ENCODE measurements around the gene CACNA1G.

CACNA1G gene

DNA sequence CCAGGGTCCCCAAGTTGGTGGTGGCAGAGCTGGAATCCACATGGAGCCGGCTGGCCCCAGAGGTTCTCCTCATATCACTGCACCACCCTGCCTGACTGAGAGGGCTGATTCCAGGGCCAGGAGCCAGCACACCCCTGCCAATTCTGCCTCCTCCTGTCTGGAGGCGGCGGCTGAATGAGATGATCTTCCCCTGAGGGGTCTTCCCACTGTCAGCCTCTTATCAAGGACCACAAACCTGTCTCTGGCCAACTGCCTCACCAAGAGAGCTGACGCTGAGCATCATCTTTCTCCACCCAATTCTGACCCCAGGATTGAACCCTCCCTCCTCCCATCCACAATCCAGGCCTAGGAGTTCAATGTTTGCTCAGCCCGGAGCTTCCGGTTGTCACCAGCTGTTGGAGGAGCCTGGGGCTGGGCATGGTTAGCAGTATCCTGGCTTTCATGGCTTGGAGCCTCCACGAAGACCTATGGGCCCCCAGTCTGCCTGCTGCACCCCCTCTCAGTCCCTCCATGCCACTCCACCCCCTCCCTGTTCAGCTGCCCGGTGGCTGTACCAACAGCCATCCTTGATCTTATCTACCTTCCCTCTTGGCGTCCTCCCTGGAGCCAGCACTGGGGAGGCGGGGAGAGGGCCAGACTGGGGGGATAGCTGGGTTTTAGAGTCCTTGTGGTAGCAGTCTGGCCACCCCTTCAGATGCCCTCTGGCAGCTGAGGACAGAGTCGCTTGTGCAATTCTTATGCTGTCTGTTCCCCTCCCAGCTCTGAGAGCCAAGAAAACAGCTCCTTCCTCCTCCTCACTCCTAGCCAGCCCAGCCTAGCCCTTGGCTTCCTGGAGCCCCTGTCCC, 99.7 kb downstream of the CACNA1G start:
- no peak for DNase-seq

DNA sequence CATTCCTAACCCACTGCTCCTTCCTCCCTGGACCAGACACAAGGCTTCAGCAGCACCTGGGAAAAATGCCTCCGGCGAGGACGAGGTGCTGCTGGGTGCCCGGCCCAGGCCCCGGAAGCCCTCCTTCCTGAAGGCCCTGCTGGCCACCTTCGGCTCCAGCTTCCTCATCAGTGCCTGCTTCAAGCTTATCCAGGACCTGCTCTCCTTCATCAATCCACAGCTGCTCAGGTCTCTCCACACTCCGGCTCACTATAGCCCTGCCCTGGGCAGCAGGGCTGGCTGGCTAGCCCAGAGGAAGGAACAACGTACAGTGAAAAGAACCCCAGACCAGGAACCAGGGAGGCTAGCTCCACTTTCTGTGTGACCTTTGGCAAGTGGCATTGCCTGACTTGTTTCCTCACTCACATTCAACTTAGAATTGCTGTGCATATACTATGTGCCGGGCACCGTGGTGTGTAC, 100.4 kb downstream of the CACNA1G start:
- no peak for DNase-seq

DNA sequence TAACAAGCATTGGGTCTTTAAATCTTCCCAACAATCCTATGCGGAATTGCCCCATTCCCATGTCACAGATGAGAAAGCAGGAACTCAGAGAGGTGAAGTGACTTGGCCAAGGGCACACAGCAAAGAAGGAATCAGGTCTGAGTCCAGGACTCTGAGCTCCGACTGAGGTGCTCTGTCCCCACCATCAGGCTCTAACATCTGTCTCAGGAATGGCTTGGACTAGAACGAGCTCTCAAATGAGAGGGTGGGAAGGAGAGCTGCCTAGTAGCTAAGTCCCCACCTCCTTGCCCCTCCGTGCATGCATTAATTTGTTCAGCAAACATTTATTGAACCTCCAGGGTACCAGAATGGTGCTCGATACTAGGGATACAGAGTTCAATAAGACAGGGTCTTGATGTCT, 100.8 kb downstream of the CACNA1G start:
- no peak for DNase-seq

DNA sequence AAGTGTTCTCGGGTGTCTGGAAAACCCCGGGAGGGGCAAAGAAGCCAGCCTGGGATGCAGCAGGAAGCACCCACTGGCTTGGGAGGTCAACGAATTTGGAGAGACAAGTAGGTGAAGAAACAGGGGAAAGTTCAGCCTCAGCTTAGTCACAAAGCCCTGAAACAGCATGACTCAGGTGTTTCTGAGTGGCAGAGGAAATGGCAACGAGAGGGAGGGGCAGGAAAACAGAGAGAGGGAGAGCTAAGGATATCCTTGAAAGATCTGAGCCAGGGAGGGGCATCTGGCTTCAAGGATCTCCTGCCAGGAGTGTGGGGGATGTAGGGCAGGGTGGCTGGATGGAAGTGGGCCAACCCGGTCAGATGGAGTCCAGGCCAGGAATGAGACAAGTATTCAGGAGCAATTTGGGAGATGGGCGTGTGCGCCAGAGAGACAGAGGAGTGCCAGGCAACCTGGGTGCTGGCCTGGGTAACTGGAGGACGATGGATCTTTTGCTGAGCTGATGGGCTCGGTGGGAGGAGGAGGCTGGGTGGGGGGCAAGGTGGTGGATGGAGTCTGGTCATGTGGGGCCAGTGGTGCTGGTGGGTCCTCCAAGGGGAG, 101.4 kb downstream of the CACNA1G start:
- peak; percentile 24 for DNase-seq

DNA sequence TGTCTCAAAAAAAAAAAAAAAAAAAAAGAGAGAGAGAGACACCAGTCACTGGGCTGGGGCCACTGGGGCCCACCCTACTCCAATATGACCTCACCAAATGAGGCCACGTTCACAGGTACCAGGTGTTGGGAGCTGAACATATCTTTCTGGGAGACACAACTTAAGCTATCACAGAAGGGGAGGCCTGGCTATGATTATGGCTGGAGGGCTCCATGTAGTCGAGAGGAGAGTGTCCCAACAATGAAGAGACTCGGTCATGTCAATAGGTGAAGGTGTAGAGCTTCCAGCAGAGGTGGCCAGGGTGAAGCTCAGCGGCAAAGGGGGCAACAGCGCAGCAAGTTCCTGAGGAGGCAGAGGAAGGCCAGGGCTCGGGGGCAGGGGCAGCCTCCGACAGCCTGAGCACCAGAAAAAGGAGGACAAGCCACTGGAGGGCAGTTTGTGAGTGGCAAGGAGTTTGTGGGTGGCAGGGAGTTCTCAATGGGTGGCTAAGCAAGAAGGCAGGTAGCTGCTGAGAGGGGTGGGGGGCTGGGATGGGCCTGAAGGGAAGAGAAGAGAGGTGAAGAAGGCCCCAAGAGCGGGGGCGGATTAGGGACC, 102.2 kb downstream of the CACNA1G start:
- DNase-seq, result no peak

DNA sequence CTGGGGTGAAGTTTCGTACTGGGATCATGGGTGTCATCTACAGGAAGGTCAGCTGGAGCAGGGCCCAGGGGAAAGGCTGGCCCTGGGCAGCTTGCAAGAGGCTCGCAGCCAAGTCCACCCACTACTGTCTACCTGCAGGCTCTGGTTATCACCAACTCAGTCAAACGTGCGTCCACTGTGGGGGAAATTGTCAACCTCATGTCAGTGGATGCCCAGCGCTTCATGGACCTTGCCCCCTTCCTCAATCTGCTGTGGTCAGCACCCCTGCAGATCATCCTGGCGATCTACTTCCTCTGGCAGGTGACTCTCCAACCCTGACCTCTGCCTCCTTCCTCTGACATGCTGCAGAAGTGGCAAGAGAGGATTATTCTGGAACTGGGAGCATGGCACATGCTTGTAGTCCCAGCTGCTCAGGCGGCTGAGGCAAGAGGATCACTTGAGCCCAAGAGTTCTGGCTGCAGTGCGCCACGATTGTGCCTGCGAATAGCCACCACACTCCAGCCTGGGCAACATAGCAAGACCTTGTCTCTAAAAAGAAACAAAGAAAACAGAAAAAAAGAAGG, 103.4 kb downstream of the CACNA1G start:
- no peak for DNase-seq

DNA sequence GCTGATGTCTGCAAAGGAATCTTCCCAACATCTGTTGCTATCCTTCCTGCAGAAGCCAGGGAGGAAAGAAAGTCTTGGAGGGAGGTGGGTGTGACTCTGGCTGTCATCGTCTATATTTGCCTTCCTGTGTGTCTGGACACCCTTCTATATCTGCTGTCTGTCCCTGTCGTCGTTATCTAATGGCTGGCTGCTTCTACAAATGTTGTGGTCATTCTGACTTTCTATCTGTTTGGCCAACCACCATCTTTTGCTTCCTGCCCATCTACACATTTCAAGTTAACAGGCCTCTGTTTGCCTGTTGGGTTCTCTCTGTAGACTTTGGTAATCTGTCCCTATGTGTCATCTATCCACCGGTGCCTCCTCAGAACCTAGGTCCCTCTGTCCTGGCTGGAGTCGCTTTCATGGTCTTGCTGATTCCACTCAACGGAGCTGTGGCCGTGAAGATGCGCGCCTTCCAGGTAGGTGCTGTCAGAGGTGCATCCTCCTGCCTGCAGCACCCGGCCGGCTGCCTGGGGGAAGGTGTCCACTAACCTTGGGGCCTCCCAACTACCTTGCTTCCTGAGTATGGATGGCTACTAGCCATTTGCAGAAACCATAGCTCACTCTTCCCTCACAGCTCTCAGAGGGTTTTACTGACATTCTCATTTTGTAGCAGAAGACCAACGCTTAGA, 104.4 kb downstream of the CACNA1G start:
- no peak for DNase-seq

DNA sequence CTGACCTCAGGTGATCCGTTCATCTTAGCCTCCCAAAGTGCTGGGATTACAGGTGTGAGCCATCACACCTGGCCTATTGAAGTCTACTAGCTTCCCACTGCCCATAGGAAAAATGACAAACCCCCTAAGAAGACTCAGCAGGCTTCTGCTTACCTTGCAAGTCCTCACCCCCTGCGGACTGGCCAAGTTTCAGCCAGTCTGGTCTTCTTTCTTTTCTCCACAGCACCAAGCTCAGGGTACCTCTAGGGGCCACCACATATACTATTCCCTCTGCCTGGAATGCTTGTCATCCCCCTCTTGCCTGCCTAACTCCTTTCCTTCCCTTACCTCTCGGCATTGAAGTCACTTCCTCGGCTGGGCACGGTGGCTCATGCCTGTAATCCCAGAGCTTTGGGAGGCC, 105.3 kb downstream of the CACNA1G start:
- no peak for DNase-seq

DNA sequence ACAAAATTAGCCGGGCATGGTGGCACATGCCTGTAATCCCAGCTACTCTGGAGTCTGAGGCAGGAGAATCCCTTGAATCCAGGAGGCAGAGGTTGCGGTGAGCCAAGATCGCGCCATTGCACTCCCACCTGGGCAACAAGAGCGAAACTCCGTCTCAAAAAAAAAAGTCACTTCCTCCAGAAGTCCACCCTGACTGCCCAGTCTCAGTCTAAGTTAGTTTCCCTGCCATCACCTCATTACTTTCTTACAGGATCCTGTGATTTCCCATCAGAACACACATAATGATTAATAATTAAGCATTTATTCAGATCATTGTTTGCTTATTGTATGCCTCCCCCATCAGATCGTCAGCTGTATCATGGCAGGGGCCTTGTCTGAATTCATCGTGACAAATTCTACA, 105.8 kb downstream of the CACNA1G start:
- no peak for DNase-seq

DNA sequence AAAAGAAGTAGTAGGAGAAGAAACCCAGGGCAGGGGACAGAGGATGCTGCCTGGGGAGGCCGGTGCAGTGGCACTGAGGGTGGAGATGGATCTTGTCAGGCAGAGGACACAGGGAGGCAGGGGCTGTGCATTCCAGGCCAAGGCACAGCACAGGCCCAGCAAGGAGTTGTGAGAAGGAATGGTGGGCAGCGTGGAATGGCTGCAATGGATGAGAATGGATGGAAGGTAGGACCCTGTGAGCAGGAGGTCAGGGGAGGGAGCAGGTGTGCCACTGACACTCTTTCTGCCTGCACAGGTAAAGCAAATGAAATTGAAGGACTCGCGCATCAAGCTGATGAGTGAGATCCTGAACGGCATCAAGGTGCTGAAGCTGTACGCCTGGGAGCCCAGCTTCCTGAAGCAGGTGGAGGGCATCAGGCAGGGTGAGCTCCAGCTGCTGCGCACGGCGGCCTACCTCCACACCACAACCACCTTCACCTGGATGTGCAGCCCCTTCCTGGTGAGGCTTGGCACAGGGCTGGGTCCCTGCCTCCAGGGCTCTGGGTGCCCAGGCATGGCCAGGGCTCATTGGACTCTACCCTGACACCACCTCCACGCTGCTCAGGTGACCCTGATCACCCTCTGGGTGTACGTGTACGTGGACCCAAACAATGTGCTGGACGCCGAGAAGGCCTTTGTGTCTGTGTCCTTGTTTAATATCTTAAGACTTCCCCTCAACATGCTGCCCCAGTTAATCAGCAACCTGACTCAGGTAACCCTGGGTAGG, 106.9 kb downstream of the CACNA1G start:
- no peak for DNase-seq

DNA sequence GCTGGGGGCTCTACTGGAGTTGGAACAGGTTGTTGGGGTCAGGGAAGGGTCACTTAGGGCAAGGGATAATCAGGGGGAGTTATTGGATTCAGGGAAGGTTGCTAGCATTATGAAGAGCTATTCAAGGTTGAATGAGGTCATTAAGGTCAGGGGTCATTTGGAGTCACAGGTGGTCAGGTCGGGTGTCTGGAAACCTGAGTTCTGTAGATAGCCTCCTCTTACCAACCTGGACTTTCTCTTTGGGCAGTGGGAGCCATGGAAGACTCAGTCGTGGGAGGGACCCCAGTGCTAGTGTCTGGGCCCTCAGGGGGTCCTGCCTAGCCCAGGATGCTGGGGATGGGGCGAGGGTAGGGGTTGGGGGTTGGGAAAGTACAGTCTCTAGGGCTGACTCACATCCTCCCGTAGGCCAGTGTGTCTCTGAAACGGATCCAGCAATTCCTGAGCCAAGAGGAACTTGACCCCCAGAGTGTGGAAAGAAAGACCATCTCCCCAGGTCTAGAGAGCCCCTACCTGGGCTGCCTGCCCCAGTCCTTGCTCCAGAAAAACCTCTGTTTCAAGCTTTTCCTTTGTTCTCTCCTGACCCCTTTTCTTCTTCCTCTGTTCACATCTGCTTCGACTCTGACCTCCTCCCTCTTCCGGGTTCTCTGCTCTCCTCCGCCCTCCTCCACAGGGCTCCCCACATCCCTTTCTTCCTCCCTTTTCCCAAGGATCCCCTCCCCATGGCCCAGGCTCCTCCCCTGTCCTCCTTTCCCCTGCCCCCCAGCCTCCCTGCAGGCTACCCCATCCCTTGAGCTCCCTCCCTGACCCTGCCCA, 107.7 kb downstream of the CACNA1G start:
- DNase-seq, result no peak

DNA sequence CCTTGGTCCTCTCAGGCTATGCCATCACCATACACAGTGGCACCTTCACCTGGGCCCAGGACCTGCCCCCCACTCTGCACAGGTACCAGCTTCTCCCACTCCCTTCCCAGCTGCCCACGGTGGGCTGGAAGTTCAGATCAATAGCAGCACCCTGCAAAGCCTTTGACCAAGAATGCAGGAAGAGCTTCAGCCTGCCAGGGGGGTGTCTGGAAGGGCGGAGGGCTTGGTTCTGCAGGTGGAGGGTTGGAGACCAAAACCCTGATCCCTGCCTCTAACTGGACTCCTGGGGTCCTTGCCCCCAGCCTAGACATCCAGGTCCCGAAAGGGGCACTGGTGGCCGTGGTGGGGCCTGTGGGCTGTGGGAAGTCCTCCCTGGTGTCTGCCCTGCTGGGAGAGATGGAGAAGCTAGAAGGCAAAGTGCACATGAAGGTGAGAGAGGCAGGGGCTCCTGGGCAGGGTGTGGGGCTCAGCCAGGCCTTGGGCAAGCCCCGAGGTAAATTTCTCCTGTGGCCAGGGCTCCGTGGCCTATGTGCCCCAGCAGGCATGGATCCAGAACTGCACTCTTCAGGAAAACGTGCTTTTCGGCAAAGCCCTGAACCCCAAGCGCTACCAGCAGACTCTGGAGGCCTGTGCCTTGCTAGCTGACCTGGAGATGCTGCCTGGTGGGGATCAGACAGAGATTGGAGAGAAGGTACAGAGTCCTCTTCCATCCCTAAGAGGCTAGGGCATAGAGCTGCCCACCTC, 108.5 kb downstream of the CACNA1G start:
- no peak for DNase-seq

DNA sequence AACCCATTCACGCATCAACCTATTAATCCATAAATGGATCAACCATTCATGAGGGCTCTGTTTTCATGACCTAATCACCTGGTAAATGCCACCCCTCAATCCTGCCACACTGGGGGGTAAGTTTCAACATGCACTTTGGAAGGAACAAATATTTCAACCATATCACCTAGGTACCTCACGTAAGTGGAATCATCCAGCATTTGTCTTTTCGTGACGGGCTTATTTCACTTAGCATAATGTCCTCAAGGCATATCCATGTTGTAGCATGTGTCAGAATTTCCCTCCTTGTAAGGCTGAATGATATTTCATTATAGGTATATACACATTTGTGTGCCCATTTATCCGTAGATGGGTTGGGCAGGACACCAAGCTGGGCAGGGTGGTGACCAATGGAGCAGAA, 111.6 kb downstream of the CACNA1G start:
- no peak for DNase-seq

DNA sequence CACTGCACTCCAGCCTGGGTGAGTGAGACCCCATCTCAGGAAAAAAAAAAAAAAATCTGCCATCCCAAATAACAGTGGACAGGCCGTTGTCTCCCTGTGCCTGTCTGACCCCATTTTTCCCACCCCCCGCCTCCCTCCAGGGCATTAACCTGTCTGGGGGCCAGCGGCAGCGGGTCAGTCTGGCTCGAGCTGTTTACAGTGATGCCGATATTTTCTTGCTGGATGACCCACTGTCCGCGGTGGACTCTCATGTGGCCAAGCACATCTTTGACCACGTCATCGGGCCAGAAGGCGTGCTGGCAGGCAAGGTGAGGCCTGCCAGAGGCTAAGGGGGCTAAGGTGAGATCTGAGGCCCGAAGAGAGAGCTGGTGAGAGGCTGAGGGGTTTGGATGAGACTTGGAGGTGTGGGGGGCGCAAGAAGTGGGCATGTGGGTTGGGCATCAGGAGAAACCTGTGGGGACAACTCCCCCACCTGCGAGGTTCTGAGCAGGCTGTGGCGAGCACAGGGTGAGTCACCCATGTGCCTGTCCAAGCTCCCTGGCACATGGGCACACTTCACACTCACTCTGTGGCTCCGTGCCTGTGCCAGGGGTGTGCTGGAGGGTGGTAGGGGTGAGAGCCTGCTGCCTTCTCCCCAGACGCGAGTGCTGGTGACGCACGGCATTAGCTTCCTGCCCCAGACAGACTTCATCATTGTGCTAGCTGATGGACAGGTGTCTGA, 112.5 kb downstream of the CACNA1G start:
- no peak for DNase-seq

DNA sequence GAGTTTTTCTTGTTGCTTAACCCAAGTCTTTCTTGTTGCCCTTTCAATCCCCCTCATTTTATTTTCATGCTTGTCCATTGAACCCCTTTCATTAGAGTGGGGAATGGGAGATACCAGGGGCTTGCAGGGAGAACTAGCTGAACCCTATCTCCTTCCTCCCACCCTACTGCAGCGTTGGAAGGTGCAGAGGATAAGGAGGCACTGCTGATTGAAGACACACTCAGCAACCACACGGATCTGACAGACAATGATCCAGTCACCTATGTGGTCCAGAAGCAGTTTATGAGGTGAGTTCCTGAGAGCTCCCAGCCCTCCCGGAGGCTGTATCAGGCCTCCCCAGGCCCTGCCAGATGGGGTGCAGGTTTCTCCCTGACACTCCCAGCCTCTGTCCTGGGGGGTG, 114.7 kb downstream of the CACNA1G start:
- DNase-seq, result no peak

DNA sequence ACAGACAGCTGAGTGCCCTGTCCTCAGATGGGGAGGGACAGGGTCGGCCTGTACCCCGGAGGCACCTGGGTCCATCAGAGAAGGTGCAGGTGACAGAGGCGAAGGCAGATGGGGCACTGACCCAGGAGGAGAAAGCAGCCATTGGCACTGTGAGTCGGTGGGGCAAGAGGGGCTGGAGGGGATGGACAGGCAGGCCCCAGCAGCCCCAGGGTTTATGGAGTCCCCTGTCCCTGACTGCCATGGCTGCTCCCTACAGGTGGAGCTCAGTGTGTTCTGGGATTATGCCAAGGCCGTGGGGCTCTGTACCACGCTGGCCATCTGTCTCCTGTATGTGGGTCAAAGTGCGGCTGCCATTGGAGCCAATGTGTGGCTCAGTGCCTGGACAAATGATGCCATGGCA, 115.1 kb downstream of the CACNA1G start:
- DNase-seq, result peak; percentile 20

DNA sequence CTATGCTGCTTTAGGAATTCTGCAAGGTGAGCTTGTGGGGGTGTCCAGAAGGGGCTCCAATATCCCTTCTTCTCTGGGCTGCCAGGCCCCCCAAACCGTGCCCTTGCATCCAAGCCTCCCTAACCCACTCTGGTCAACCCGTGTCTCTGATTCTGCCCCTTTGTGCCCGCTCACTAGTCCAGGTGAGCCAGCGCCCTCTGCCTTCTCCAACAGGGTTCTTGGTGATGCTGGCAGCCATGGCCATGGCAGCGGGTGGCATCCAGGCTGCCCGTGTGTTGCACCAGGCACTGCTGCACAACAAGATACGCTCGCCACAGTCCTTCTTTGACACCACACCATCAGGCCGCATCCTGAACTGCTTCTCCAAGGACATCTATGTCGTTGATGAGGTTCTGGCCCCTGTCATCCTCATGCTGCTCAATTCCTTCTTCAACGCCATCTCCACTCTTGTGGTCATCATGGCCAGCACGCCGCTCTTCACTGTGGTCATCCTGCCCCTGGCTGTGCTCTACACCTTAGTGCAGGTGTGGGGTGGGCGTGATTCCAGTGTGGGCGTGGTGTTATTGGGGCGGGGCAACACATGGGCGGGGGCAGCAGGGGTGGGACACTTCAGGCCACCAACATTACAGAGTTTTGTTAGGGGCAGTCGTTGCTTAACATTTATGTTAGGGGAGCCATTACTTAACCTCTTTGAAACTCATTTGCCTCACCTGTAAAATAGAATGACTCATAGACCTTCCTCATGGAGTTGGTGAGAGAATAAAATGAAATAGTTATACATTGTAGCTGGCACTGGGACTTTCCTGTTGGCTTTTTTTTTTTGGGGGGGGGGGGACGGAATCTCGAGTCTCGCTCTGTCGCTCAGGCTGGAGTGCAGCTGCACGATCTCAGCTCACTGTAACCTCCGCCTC, 115.8 kb downstream of the CACNA1G start:
- no peak for DNase-seq
